ENCODE results near the gene MYT1. TPM values are rescaled to one million over a fixed set of nuclear protein-coding genes. Genes with fewer than 3 reads are reported as not detected.
A peak's percentile ranks its signal among the peaks of the same experiment; 100 is the strongest.

MYT1 gene
- total RNA-seq, 1 donor from 2014 or later: 0.12 TPM

DNA sequence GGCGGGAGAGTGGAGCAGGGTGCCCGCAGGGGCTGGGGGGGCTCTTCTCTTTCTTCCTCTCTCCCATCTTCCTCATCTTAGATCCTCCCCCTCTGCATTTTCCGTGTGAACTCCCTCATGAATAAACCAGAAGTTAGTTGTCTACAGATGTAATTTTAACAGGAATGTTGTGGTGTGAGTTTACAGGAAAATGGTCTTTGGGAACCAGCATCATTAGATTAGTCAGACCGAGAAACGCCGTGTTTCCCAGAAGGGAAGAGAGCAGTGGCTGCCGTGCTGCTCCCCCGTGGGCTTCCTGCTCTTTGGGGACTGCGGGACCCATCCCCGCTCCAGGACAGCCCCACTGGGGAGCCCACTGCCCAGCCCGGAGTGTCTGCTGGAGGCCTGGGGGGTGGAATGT lies 3.4 kb downstream of the MYT1 start:
- no peak for DNase-seq
- H3K27me3 ChIP-seq: peaks cover 45% of the 10 kb centered on the region
- TF ChIP-seq CTCF (IDR thresholded peaks at IDR 0.05): no peak

DNA sequence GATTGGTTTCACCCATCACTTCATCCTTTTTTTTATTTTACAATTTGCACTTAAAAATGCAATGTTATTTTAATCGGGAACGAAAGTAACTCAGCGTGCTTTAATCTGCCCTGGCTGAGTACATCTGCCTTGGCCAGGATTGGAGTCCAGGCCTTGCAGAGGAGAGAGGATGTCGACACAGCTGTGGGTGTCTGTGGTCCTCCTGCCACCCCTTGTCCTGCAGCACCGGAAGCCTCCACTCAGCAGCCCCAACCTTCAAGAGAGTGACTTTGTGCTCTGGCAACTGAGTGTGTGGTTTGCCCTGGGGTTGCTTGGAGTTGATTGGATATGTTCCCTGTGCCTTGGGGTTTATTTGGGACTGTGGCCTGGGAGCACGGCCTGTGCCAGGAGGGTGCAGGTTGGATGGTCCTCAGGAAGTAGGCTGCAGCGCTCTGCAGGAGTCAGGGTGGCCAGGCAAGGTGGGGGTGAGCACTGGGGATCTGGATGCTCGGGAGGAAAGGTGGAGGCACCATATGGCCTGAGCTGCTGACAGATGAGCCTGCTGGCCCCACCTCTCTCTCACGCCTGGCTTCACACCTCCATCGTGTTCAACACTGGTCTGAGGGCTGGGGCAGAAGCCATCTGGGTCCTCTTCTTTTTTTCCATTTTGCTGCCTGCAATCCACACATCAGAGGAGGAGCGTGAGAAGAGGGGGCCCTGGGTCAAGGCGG lies 4.3 kb downstream of the MYT1 start:
- intact Hi-C loops (cut with DNase I): no loop called here
- ATAC-seq (peak; percentile 31), DNase-seq (no peak)
- Histone ChIP-seq H3K9me3 (no peaks in the 10 kb centered on the region), H3K36me3 (no peaks in the 10 kb centered on the region), H3K27me3 (peaks cover 42% of the 10 kb centered on the region), H3K4me3 (no peak overlapping the region), H3K4me1 (no peaks in the 10 kb centered on the region), H3K27ac (no peak overlapping the region)
- TF ChIP-seq CTCF (IDR thresholded peaks at IDR 0.05): no peak

More for the DNA sequence above, 3.4 kb downstream of the MYT1 start:
- Histone ChIP-seq H3K4me1 (no peaks in the 10 kb centered on the region), H3K36me3 (no peaks in the 10 kb centered on the region), H3K27ac (no peak overlapping the region), H3K9me3 (no peaks in the 10 kb centered on the region), H3K4me3 (no peak overlapping the region)
- intact Hi-C loops (cut with DNase I): no loop called here
- ATAC-seq: no peak

- intact Hi-C loops (cut with DNase I): no loop called here
- no peak for DNase-seq
- Histone ChIP-seq H3K9me3 (no peaks in the 10 kb centered on the region), H3K36me3 (no peaks in the 10 kb centered on the region), H3K4me1 (no peaks in the 10 kb centered on the region), H3K27ac (no peak overlapping the region), H3K27me3 (peaks cover 36% of the 10 kb centered on the region), H3K4me3 (no peak overlapping the region)
- TF ChIP-seq CTCF (IDR thresholded peaks at IDR 0.05): no peak
- no peak for ATAC-seq
Observed at GRCh38 chr20:64169091-64169560, 4.9 kb downstream of the MYT1 start.

DNA sequence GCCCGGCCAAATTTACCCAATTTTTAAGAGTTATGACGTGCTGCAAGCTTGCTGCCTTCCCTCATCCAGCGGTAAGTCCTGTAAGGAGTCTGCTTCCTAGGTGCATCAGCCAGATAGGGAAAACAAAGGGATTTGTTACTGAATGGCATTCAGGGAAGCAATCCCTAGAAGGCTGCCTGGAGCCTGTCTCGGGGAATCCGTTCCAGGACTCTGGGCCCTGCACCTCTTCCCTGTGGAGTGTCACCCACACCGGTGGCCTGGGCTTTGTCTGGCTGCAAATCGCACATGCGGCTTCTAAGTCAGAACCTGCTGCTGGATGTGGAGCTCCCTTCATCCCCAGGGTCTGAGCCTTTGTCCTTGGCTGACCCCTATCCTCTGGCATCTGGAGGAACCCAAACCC lies 7.0 kb downstream of the MYT1 start:
- no peak overlapping the region for H3K4me3 ChIP-seq
- DNase-seq (no peak), ATAC-seq (no peak)
- intact Hi-C loops (cut with DNase I): no loop called here
- no peaks in the 10 kb centered on the region for H3K4me1 ChIP-seq
- no peak overlapping the region for H3K27ac ChIP-seq
- no peak for TF ChIP-seq CTCF (IDR thresholded peaks at IDR 0.05)
- H3K27me3 ChIP-seq: peaks cover 22% of the 10 kb centered on the region
- H3K9me3 ChIP-seq: no peaks in the 10 kb centered on the region
- no peaks in the 10 kb centered on the region for H3K36me3 ChIP-seq

DNA sequence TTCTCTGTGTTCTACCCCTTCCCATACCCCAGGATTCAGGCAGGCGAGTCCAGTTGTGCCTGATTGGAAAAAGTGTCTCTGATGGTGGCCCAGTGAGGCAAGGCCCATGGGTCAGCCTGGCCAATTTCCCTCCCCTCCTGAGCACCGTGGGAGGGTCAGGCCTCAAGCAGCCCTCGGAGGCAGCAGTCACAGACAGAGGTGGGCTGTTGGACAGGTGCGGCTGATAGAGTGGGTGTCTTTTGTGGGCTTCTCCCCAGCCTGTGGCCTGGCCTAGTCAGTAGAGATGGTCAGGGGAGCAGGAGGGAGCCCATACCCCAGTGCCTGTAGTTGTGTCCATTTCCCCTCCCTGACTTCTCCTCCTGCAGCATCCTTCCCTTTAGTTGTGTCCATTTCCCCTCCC lies 8.9 kb downstream of the MYT1 start:
- intact Hi-C loops (cut with DNase I): no loop called here
- H3K4me3 ChIP-seq: no peak overlapping the region
- H3K27ac ChIP-seq: no peak overlapping the region
- no peak for TF ChIP-seq CTCF (IDR thresholded peaks at IDR 0.05)
- H3K27me3 ChIP-seq: peaks cover 20% of the 10 kb centered on the region
- no peaks in the 10 kb centered on the region for H3K4me1 ChIP-seq
- no peaks in the 10 kb centered on the region for H3K36me3 ChIP-seq
- DNase-seq (no peak), ATAC-seq (no peak)
- H3K9me3 ChIP-seq: no peaks in the 10 kb centered on the region
